Neural cell (in vitro differentiated cells): ENCODE measurements around the gene DENND1A. TPM values are rescaled to one million over a fixed set of nuclear protein-coding genes. Genes with fewer than 3 reads are reported as not detected.

ENCODE experiments used
- H2AFZ ChIP-seq: fragments of 200-600, 300-800 bp; sonication (generic), shearing (Covaris generic); 2 replicates; pipeline ENCODE4 v1.6.0; 2014; ENCODE audit warnings: low read depth, mild to moderate bottlenecking, antibody characterized with exemption, low read length, moderate library complexity
- H3F3A ChIP-seq: fragments of 200-600 bp; shearing (Covaris generic); 2 replicates; pipeline ENCODE4 v1.6.1; 2016; ENCODE audit warnings: mild to moderate bottlenecking, moderate library complexity, mixed read lengths, antibody characterized with exemption, low read length; ENCODE audit not compliant: insufficient read depth, poor library complexity, severe bottlenecking
- H3K27ac ChIP-seq: fragments of 200-600, 300-800 bp; sonication (generic), shearing (Covaris generic); 2 replicates; pipeline ENCODE4 v1.5.1; 2014; ENCODE audit warnings: mild to moderate bottlenecking, low read length, moderate library complexity
- H3K27me3 ChIP-seq: fragments of 300-800, 200-600 bp; sonication (generic), shearing (Covaris generic); 2 replicates; pipeline ENCODE4 v1.6.0; 2014; ENCODE audit warnings: mild to moderate bottlenecking, low read depth, low read length, moderate library complexity; ENCODE audit not compliant: insufficient read depth
- H3K36me3 ChIP-seq: fragments of 300-800, 200-600 bp; sonication (generic), shearing (Covaris generic); 2 replicates; pipeline ENCODE4 v1.5.1; 2014; ENCODE audit warnings: mild to moderate bottlenecking, antibody characterized with exemption, low read length, moderate library complexity; ENCODE audit not compliant: insufficient read depth
- H3K4me2 ChIP-seq: fragments of 300-800, 200-600 bp; sonication (generic), shearing (Covaris generic); 2 replicates; pipeline ENCODE4 v1.6.0; 2014; ENCODE audit warnings: mild to moderate bottlenecking, low read length
- H3K4me3 ChIP-seq: fragments of 300-800, 200-600 bp; sonication (generic), shearing (Covaris generic); 2 replicates; pipeline ENCODE4 v1.5.1; 2014; ENCODE audit warnings: mild to moderate bottlenecking, low read length, moderate library complexity
- H3K79me2 ChIP-seq: fragments of 200-600 bp; shearing (Covaris generic); replicated peaks from 2 replicates; pipeline ENCODE4 v1.6.0; 2014; ENCODE audit warnings: mild to moderate bottlenecking, low read length, moderate library complexity; ENCODE audit not compliant: insufficient read depth
- H3K9ac ChIP-seq: fragments of 300-800, 200-600 bp; sonication (generic), shearing (Covaris generic); 2 replicates; pipeline ENCODE4 v1.6.1; 2016; ENCODE audit warnings: mild to moderate bottlenecking, low read length, mixed read lengths
- H3K9me2 ChIP-seq: fragments of 200-600 bp; shearing (Covaris generic); 2 replicates; pipeline ENCODE4 v1.6.1; 2016; ENCODE audit warnings: mild to moderate bottlenecking, low read length, mixed read lengths; ENCODE audit not compliant: insufficient read depth
- H3K9me3 ChIP-seq: fragments of 200-600, 300-800 bp; sonication (generic), shearing (Covaris generic); 2 replicates; pipeline ENCODE4 v1.6.1; 2016; ENCODE audit warnings: mild to moderate bottlenecking, mixed run types, low read length, moderate library complexity, mixed read lengths
- H4K20me1 ChIP-seq: fragments of 200-600 bp; shearing (Covaris generic); 2 replicates; pipeline ENCODE4 v1.6.1; 2016; ENCODE audit warnings: mild to moderate bottlenecking, mixed run types; ENCODE audit not compliant: insufficient read depth
- EP300 ChIP-seq: fragments of 450-650 bp; conservative IDR thresholded peaks from 2 replicates; pipeline ENCODE4 v1.6.1; 2014; ENCODE audit warnings: antibody characterized with exemption, mild to moderate bottlenecking, moderate library complexity; ENCODE audit not compliant: poor library complexity, severe bottlenecking
- EZH2 ChIP-seq: fragments of 200-600, 300-800 bp; shearing (Covaris generic), sonication (generic); IDR thresholded peaks from 2 replicates; pipeline ENCODE4 v1.6.1; 2014; ENCODE audit warnings: antibody characterized with exemption, low read length, borderline replicate concordance, mild to moderate bottlenecking; ENCODE audit not compliant: insufficient read depth, poor library complexity, severe bottlenecking
- MXI1 ChIP-seq: fragments of 450-650 bp; conservative IDR thresholded peaks from 2 replicates; pipeline ENCODE4 v1.6.1; 2014; ENCODE audit warnings: antibody characterized with exemption, mild to moderate bottlenecking; ENCODE audit not compliant: poor library complexity, severe bottlenecking
- POLR2AphosphoS5 ChIP-seq: IDR thresholded peaks from 2 replicates; pipeline ENCODE4 v1.6.1; 2012
- RAD21 ChIP-seq: fragments of 450-650 bp; conservative IDR thresholded peaks from 2 replicates; pipeline ENCODE4 v1.6.1; 2014; ENCODE audit warnings: antibody characterized with exemption, mild to moderate bottlenecking, moderate library complexity
- SMC3 ChIP-seq: fragments of 450-650 bp; conservative IDR thresholded peaks from 2 replicates; pipeline ENCODE4 v1.6.1; 2014; ENCODE audit warnings: antibody characterized with exemption, mild to moderate bottlenecking, moderate library complexity; ENCODE audit not compliant: poor library complexity
- TAF1 ChIP-seq: IDR thresholded peaks from 2 replicates; pipeline ENCODE4 v1.6.1; 2012; ENCODE audit warnings: low read depth
- polyA plus RNA-seq: library from polyadenylated mRNA; depleted of rRNA; stranded (reverse); fragments of >200 nt; gene quantifications from 2 replicates; pipeline ENCODE4 v1.2.3, GENCODE V29; 2014
- TF ChIP-seq, protein P1 (sequence below): IDR thresholded peaks from 2 replicates; pipeline ENCODE4 v1.6.1; 2012; ENCODE audit warnings: borderline replicate concordance
- TF ChIP-seq, protein P2 (sequence below): fragments of 450-650 bp; IDR thresholded peaks from 2 replicates; pipeline ENCODE4 v1.5.1; 2014; ENCODE audit warnings: antibody characterized with exemption, mild to moderate bottlenecking, moderate library complexity; ENCODE audit not compliant: poor library complexity, severe bottlenecking

DENND1A gene
- polyA plus RNA-seq, 1 donor from 2014 or later, result 2.3 TPM

DNA sequence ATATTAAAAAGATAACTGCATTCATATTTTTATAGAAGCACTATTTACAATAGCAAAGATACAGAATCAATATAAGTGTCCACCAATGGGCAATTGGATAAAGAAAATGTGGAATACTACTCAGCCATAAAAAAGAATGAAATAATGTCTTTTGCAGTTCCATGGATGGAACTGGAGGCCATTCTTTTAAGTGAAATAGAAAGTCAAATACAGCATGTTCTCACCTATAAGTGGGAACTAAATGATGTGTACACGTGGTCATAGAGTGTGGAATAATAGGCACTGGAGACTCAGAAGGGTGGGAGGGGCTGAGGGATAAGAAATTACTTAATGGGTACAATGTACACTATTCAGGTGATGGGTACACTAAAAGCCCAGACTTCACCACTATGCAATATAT is 53.2 kb downstream of the DENND1A start:
- TF ChIP-seq, protein P1, sequence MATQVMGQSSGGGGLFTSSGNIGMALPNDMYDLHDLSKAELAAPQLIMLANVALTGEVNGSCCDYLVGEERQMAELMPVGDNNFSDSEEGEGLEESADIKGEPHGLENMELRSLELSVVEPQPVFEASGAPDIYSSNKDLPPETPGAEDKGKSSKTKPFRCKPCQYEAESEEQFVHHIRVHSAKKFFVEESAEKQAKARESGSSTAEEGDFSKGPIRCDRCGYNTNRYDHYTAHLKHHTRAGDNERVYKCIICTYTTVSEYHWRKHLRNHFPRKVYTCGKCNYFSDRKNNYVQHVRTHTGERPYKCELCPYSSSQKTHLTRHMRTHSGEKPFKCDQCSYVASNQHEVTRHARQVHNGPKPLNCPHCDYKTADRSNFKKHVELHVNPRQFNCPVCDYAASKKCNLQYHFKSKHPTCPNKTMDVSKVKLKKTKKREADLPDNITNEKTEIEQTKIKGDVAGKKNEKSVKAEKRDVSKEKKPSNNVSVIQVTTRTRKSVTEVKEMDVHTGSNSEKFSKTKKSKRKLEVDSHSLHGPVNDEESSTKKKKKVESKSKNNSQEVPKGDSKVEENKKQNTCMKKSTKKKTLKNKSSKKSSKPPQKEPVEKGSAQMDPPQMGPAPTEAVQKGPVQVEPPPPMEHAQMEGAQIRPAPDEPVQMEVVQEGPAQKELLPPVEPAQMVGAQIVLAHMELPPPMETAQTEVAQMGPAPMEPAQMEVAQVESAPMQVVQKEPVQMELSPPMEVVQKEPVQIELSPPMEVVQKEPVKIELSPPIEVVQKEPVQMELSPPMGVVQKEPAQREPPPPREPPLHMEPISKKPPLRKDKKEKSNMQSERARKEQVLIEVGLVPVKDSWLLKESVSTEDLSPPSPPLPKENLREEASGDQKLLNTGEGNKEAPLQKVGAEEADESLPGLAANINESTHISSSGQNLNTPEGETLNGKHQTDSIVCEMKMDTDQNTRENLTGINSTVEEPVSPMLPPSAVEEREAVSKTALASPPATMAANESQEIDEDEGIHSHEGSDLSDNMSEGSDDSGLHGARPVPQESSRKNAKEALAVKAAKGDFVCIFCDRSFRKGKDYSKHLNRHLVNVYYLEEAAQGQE, result no peak
- Histone ChIP-seq H3K79me2 (no peaks in the 10 kb centered on the region), H3K9ac (no peak overlapping the region), H3K9me3 (no peaks in the 10 kb centered on the region), H3F3A (no peaks in the 10 kb centered on the region), H2AFZ (no peak overlapping the region), H3K36me3 (no peaks in the 10 kb centered on the region), H3K27me3 (no peaks in the 10 kb centered on the region), H4K20me1 (no peaks in the 10 kb centered on the region), H3K4me3 (no peak overlapping the region), H3K9me2 (no peaks in the 10 kb centered on the region), H3K4me2 (no peak overlapping the region), H3K27ac (no peak overlapping the region)

DNA sequence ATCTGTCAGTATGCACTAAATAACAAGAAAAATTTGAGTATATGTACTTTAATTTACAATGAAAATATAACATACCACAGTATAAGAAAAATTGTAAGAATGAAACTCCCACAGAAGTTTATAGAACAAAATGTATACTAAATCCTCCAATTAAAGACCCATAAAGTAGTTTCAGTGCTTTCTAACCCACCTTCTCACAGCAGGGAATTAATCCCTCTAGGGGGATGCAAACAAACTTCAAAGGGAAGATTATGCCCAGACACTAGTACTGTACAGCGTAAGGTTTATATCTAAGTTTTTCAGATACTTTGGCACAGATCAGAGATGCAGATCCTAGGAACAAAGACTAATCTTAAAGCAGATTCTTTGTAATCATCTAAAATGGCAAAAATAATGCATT is 57.2 kb downstream of the DENND1A start:
- Histone ChIP-seq H3K4me3 (no peak overlapping the region), H3F3A (no peaks in the 10 kb centered on the region), H3K36me3 (no peaks in the 10 kb centered on the region), H3K9ac (no peak overlapping the region), H4K20me1 (no peaks in the 10 kb centered on the region), H2AFZ (no peak overlapping the region), H3K4me2 (no peak overlapping the region), H3K9me3 (no peaks in the 10 kb centered on the region), H3K79me2 (no peaks in the 10 kb centered on the region), H3K9me2 (no peaks in the 10 kb centered on the region), H3K27ac (no peak overlapping the region), H3K27me3 (no peaks in the 10 kb centered on the region)
- TF ChIP-seq, protein P1, result no peak
- TF ChIP-seq TAF1 (no peak), EP300 (no peak), POLR2AphosphoS5 (no peak), EZH2 (no peak), SMC3 (no peak), MXI1 (no peak), RAD21 (no peak)
- TF ChIP-seq, protein P2, sequence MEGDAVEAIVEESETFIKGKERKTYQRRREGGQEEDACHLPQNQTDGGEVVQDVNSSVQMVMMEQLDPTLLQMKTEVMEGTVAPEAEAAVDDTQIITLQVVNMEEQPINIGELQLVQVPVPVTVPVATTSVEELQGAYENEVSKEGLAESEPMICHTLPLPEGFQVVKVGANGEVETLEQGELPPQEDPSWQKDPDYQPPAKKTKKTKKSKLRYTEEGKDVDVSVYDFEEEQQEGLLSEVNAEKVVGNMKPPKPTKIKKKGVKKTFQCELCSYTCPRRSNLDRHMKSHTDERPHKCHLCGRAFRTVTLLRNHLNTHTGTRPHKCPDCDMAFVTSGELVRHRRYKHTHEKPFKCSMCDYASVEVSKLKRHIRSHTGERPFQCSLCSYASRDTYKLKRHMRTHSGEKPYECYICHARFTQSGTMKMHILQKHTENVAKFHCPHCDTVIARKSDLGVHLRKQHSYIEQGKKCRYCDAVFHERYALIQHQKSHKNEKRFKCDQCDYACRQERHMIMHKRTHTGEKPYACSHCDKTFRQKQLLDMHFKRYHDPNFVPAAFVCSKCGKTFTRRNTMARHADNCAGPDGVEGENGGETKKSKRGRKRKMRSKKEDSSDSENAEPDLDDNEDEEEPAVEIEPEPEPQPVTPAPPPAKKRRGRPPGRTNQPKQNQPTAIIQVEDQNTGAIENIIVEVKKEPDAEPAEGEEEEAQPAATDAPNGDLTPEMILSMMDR, result no peak
